H1 (cell line): ENCODE measurements around the gene HHIP. TPM values are rescaled to one million over a fixed set of nuclear protein-coding genes. Genes with fewer than 3 reads are reported as not detected.

ENCODE experiments used
- CTCF ChIA-PET: fragments of 300-600 bp; sonication (Branson Sonifier 250); formaldehyde crosslinking; loops from one replicate; lab custom pipeline; 2021; ENCODE audit not compliant: partially characterized antibody; lab: Charles Lee
- POLR2A ChIA-PET: fragments of 300-600 bp; sonication (Branson Sonifier 250); formaldehyde crosslinking; loops from one replicate; lab custom pipeline; 2021; ENCODE audit warnings: inconsistent platforms; ENCODE audit not compliant: partially characterized antibody; lab: Charles Lee
- DNase-seq, 2 experiments: peaks; one replicate each; pipeline versions ENCODE4 v3.0.0 to v3.0.0-alpha.2; 2010 to 2022; ENCODE audit warnings: low spot score in 2 of 2, low read depth in 1 of 2, mixed read lengths in 1 of 2
- FAIRE-seq: peaks from 2 replicates; lab custom pipeline; 2011; peaks lifted over from hg19 to GRCh38; lab: Jason Lieb, UNC
- H2AFZ ChIP-seq: 2 replicates; pipeline ENCODE4 v1.8.1; 2012; ENCODE audit warnings: low read length, inconsistent platforms
- H2AK5ac ChIP-seq: 2 replicates; pipeline ENCODE4 v1.6.1; 2013; ENCODE audit warnings: low read depth, low read length
- H2BK120ac ChIP-seq: replicated peaks from 2 replicates; pipeline ENCODE3; 2013; ENCODE audit warnings: low read depth, low read length, inconsistent platforms
- H2BK12ac ChIP-seq: 2 replicates; pipeline ENCODE4 v1.6.1; 2013; ENCODE audit warnings: low read depth, low read length
- H2BK15ac ChIP-seq: 2 replicates; pipeline ENCODE4 v1.6.1; 2013; ENCODE audit warnings: low read length
- H2BK20ac ChIP-seq: 2 replicates; pipeline ENCODE4 v1.6.1; 2013; ENCODE audit warnings: low read length
- H2BK5ac ChIP-seq: 2 replicates; pipeline ENCODE4 v1.6.1; 2013; ENCODE audit warnings: low read depth, low read length
- H3K14ac ChIP-seq: 2 replicates; pipeline ENCODE4 v1.6.1; 2013; ENCODE audit warnings: inconsistent platforms; ENCODE audit not compliant: insufficient read length
- H3K18ac ChIP-seq: 2 replicates; pipeline ENCODE4 v1.6.1; 2013; ENCODE audit warnings: low read length; ENCODE audit errors: extremely low read depth
- H3K23ac ChIP-seq: 2 replicates; pipeline ENCODE4 v1.6.1; 2013; ENCODE audit warnings: inconsistent platforms; ENCODE audit not compliant: insufficient read length
- H3K23me2 ChIP-seq: 2 replicates; pipeline ENCODE4 v1.6.1; 2013; ENCODE audit warnings: low read depth, low read length
- H3K27ac ChIP-seq: 2 replicates; pipeline ENCODE4 v1.6.1; 2011; ENCODE audit warnings: low read depth, low read length, inconsistent platforms
- H3K27me3 ChIP-seq, 4 experiments: replicated peaks in 1 of 4; 1 replicate in 1 of 4; 2 replicates in 3 of 4; pipeline versions ENCODE4 v1.6.1 to v1.8.1; 2011 to 2013; ENCODE audit warnings: low read length in 3 of 4, mild to moderate bottlenecking in 3 of 4, inconsistent platforms in 2 of 4, mixed read lengths in 2 of 4, moderate library complexity in 1 of 4; ENCODE audit not compliant: control insufficient read depth in 3 of 4, insufficient read depth in 3 of 4; ENCODE audit errors: extremely low read depth in 1 of 4
- H3K36me3 ChIP-seq, 4 experiments: 2 replicates each; pipeline versions ENCODE4 v1.6.1 to v1.8.1; 2011 to 2013; ENCODE audit warnings: mild to moderate bottlenecking in 4 of 4, low read length in 3 of 4, moderate library complexity in 2 of 4, control low read depth in 1 of 4, inconsistent platforms in 1 of 4; ENCODE audit not compliant: insufficient read depth in 4 of 4, control insufficient read depth in 2 of 4
- H3K4ac ChIP-seq: replicated peaks from 2 replicates; pipeline ENCODE3; 2013; ENCODE audit warnings: low read length, low read depth, mixed read lengths, inconsistent platforms; ENCODE audit not compliant: insufficient read length
- H3K4me1 ChIP-seq, 4 experiments: replicated peaks in 1 of 4; 1 replicate in 1 of 4; 2 replicates in 3 of 4; pipeline versions ENCODE4 v1.6.1 to v1.8.1; 2011 to 2013; ENCODE audit warnings: low read length in 3 of 4, inconsistent platforms in 2 of 4, mixed read lengths in 1 of 4; ENCODE audit not compliant: insufficient read depth in 4 of 4, control insufficient read depth in 3 of 4
- H3K4me2 ChIP-seq, 2 experiments: 2 replicates each; pipeline versions ENCODE4 v1.6.1 to v1.8.1; 2011 to 2013; ENCODE audit warnings: low read depth in 2 of 2, low read length in 2 of 2, control low read depth in 1 of 2, inconsistent platforms in 1 of 2, mild to moderate bottlenecking in 1 of 2; ENCODE audit not compliant: insufficient read depth in 1 of 2
- H3K4me3 ChIP-seq, 4 experiments: fragments of 200-600, 300-600 bp in 1 of 4; sonication (generic), shearing (Covaris generic), sonication (Bioruptor Twin) in 1 of 4; 2 replicates each; pipeline versions ENCODE4 v1.5.1 to v1.8.1; 2011 to 2016; ENCODE audit warnings: low read length in 4 of 4, low read depth in 3 of 4, control low read depth in 2 of 4, inconsistent platforms in 2 of 4, mild to moderate bottlenecking in 2 of 4, mixed read lengths in 1 of 4, moderate library complexity in 1 of 4; ENCODE audit not compliant: insufficient read depth in 2 of 4; ENCODE audit errors: extremely low read depth in 1 of 4
- H3K56ac ChIP-seq: replicated peaks from 2 replicates; pipeline ENCODE3; 2013; ENCODE audit warnings: low read depth, mild to moderate bottlenecking, mixed read lengths, low read length, inconsistent platforms; ENCODE audit not compliant: insufficient read length
- H3K79me1 ChIP-seq: 2 replicates; pipeline ENCODE4 v1.6.1; 2013; ENCODE audit warnings: low read depth, low read length, control low read depth
- H3K79me2 ChIP-seq, 2 experiments: 2 replicates each; pipeline versions ENCODE4 v1.6.1 to v1.8.1; 2012 to 2013; ENCODE audit warnings: low read length in 2 of 2, mild to moderate bottlenecking in 2 of 2, inconsistent platforms in 1 of 2; ENCODE audit not compliant: insufficient read depth in 2 of 2, control insufficient read depth in 1 of 2
- H3K9ac ChIP-seq, 4 experiments: replicated peaks in 1 of 4; 1 replicate in 1 of 4; 2 replicates in 3 of 4; pipeline versions ENCODE4 v1.6.1 to v1.8.1; 2011 to 2013; ENCODE audit warnings: low read depth in 3 of 4, low read length in 3 of 4, control low read depth in 2 of 4, mild to moderate bottlenecking in 2 of 4, moderate library complexity in 2 of 4, inconsistent platforms in 1 of 4; ENCODE audit errors: extremely low read depth in 1 of 4
- H3K9me3 ChIP-seq, 2 experiments: 2 replicates each; pipeline versions ENCODE4 v1.6.1 to v1.8.1; 2012 to 2013; ENCODE audit warnings: mild to moderate bottlenecking in 2 of 2, moderate library complexity in 2 of 2, control low read depth in 1 of 2, inconsistent platforms in 1 of 2, low read depth in 1 of 2, low read length in 1 of 2, mixed read lengths in 1 of 2; ENCODE audit not compliant: insufficient read depth in 2 of 2
- H4K20me1 ChIP-seq, 2 experiments: replicated peaks in 1 of 2; 2 replicates each; pipeline versions ENCODE3 to v1.8.1; 2011 to 2013; ENCODE audit warnings: inconsistent platforms in 2 of 2, low read length in 2 of 2, mild to moderate bottlenecking in 1 of 2; ENCODE audit not compliant: insufficient read depth in 2 of 2, control insufficient read depth in 1 of 2
- H4K5ac ChIP-seq: 2 replicates; pipeline ENCODE4 v1.6.1; 2013; ENCODE audit warnings: low read length, low read depth, mixed read lengths, inconsistent platforms; ENCODE audit not compliant: insufficient read length
- H4K8ac ChIP-seq: 2 replicates; pipeline ENCODE4 v1.8.0; 2013; ENCODE audit warnings: mild to moderate bottlenecking, moderate library complexity, low read length, inconsistent platforms; ENCODE audit not compliant: insufficient read depth; ENCODE audit errors: extremely low read depth
- H4K91ac ChIP-seq: replicated peaks from 2 replicates; pipeline ENCODE3; 2013; ENCODE audit warnings: low read length, mixed read lengths, inconsistent platforms; ENCODE audit not compliant: insufficient read length
- ASH2L ChIP-seq: fragments of 200-600, 300-600 bp; sonication (generic); IDR thresholded peaks from one replicate; pipeline ENCODE4 v1.7.1; 2017; ENCODE audit warnings: low read length
- CEBPB ChIP-seq: IDR thresholded peaks from 2 replicates; pipeline ENCODE4 v1.6.1; 2012; ENCODE audit warnings: low read depth, low read length
- CHD1 ChIP-seq: IDR thresholded peaks from 2 replicates; pipeline ENCODE4 v1.6.1; 2012; ENCODE audit warnings: low read depth, low read length, improper control_type of control experiment
- GABPA ChIP-seq: IDR thresholded peaks from 2 replicates; pipeline ENCODE4 v1.6.1; 2011; ENCODE audit warnings: mild to moderate bottlenecking, low read length, moderate library complexity, borderline replicate concordance; ENCODE audit not compliant: insufficient read depth
- JUND ChIP-seq: IDR thresholded peaks from 2 replicates; pipeline ENCODE4 v1.6.1; 2011; ENCODE audit warnings: mild to moderate bottlenecking, improper control_type of control experiment, low read length
- NANOG ChIP-seq: IDR thresholded peaks from 2 replicates; pipeline ENCODE4 v1.6.1; 2011; ENCODE audit warnings: low read length, low read depth, mild to moderate bottlenecking, inconsistent platforms; ENCODE audit not compliant: insufficient read depth, poor library complexity, severe bottlenecking
- NRF1 ChIP-seq: IDR thresholded peaks from 2 replicates; pipeline ENCODE4 v1.6.1; 2011; ENCODE audit warnings: mild to moderate bottlenecking, low read depth, low read length, improper control_type of control experiment
- RXRA ChIP-seq: IDR thresholded peaks from 2 replicates; pipeline ENCODE4 v1.6.1; 2011; ENCODE audit warnings: low read depth, mild to moderate bottlenecking, low read length, moderate library complexity; ENCODE audit not compliant: insufficient read depth
- SAP30 ChIP-seq: fragments of 300-600 bp; sonication (generic); IDR thresholded peaks from 2 replicates; pipeline ENCODE4 v1.7.1; 2012; ENCODE audit warnings: low read length, moderate library complexity, mild to moderate bottlenecking, inconsistent platforms; ENCODE audit not compliant: insufficient read depth, insufficient replicate concordance
- WGBS, 2 experiments: shearing (Covaris generic) in 1 of 2; methylation state at CpG; one replicate each; pipeline versions ENCODE4 v1.1.6 to v1.1.7; 2013 to 2015; ENCODE audit warnings: low lambda C conversion rate in 2 of 2, mixed read lengths in 2 of 2, inconsistent platforms in 1 of 2, low coverage in 1 of 2, missing lambda C conversion rate in 1 of 2; ENCODE audit not compliant: insufficient replicate concordance in 2 of 2, insufficient coverage in 1 of 2, insufficient read length in 1 of 2; ENCODE audit errors: extremely low coverage in 1 of 2, missing lambda C conversion rate in 1 of 2; 5-methylcytosine and 5-hydroxymethylcytosine counted together
- polyA plus RNA-seq, 7 experiments: library from polyadenylated mRNA; depleted of rRNA in 3 of 7; stranded (reverse) in 5 of 7; unstranded in 2 of 7; fragments of >200 nt in 5 of 7; fragments of 200-250 nt in 2 of 7; gene quantifications; 1 replicate in 5 of 7; 2 replicates in 1 of 7; 4 replicates in 1 of 7; pipeline versions ENCODE4 v1.2.1 to v1.2.3, GENCODE V29; 2011 to 2013; ENCODE audit warnings: missing spikeins in 2 of 7, mixed read lengths in 2 of 7
- total RNA-seq: library from RNA; stranded (reverse); fragmentation: NEBNext Ultra II Directional; extraction: Animal tissue kit (Norgen Biotek cat#: 25700); gene quantifications from 2 replicates; pipeline ENCODE4 v1.2.1, GENCODE V29; 2021

Gene HHIP
- total and polyA plus RNA-seq, 2 of the 8 experiments (the other 6 are each of a cell fraction or from before 2014, with no cell fraction given), result 0.05 to 1.3 TPM

GRCh38 chr4:144634978-144635747, 10.8 kb upstream of the HHIP start:
- POLR2A ChIA-PET, result no interaction called here

More at GRCh38 chr4:144634978-144635747, 10.8 kb upstream of the HHIP start:
- Histone ChIP-seq H3K4me1 (no peaks in the 10 kb centered on the region), H3K36me3 (no peaks in the 10 kb centered on the region), H3K18ac (no peak overlapping the region), H3K4me3 (no peak overlapping the region), H3K4ac (no peak overlapping the region), H2BK12ac (no peak overlapping the region), H4K91ac (no peak overlapping the region), H3K79me2 (no peaks in the 10 kb centered on the region), H3K9me3 (no peaks in the 10 kb centered on the region), H2BK5ac (no peak overlapping the region), H3K14ac (no peak overlapping the region), H2AK5ac (no peak overlapping the region), H3K79me1 (no peaks in the 10 kb centered on the region), H2BK15ac (no peak overlapping the region), H2BK120ac (no peak overlapping the region), H4K5ac (no peak overlapping the region), H3K9ac (no peak overlapping the region), H4K8ac (no peak overlapping the region), H2AFZ (no peak overlapping the region), H4K20me1 (no peaks in the 10 kb centered on the region), H3K4me2 (no peak overlapping the region), H3K23ac (no peak overlapping the region), H3K23me2 (no peaks in the 10 kb centered on the region), H3K27ac (no peak overlapping the region), H3K27me3 (no peaks in the 10 kb centered on the region)
- FAIRE-seq, result no peak
- CTCF ChIA-PET, result no interaction called here
- 87% methylated on average over 6 of the region's 6 CpGs; no CpG with 5 or more reads in 1 of the 2 experiments for WGBS, 2 experiments
- no peak for DNase-seq
- TF ChIP-seq RXRA, result no peak
- no peak for TF ChIP-seq SAP30
- TF ChIP-seq JUND, result no peak
- no peak for TF ChIP-seq CEBPB
- no peak for TF ChIP-seq GABPA
- TF ChIP-seq ASH2L, result no peak
- no peak for TF ChIP-seq CHD1
- no peak for TF ChIP-seq NANOG
- TF ChIP-seq NRF1, result no peak
- TF ChIP-seq, all 59 proteins: peak for 0
- Histone ChIP-seq H2BK20ac (no peak overlapping the region), H3K56ac (no peak overlapping the region)
